Natural killer cell treated with Interleukin-12 subunit alpha and Interleukin-12 subunit beta and Interleukin-15 and Interleukin-18, amount 100 ng/mL, for 72 hours (primary cell): ENCODE results near the gene STK39. TPM values are rescaled to one million over a fixed set of nuclear protein-coding genes. Genes with fewer than 3 reads are reported as not detected.
A peak's percentile ranks its signal among the peaks of the same experiment; 100 is the strongest.
"Not testable (repeated sequence)": the region's sequence is repeated elsewhere in the genome, so short reads cannot be mapped to it uniquely, and the experiment has no call there.

ENCODE experiments used
- ATAC-seq, 2 donors: fragments of 150-1000 bp; cut with Tn5 transposase in 1 of 2; sonication (Bioruptor Pico), chemical (Tn5 transposase) in 1 of 2; 2 replicates each; pipeline ENCODE4 v1.10.0; 2021
- DNase-seq: peaks from one replicate; pipeline ENCODE4 v3.0.0; 2022; ENCODE audit warnings: low spot score
- H3K27ac Mint-ChIP-seq, 2 donors: 1 replicate in 1 of 2; 2 replicates in 1 of 2; pipeline ENCODE4 v1.8.0; 2022; ENCODE audit warnings: mixed read lengths in 2 of 2, mild to moderate bottlenecking in 1 of 2, moderate library complexity in 1 of 2
- H3K27me3 Mint-ChIP-seq, 2 donors: 1 replicate in 1 of 2; 2 replicates in 1 of 2; pipeline ENCODE4 v1.8.0; 2022; ENCODE audit warnings: mixed read lengths in 2 of 2
- H3K36me3 Mint-ChIP-seq: one replicate; pipeline ENCODE4 v1.8.0; 2022; ENCODE audit warnings: mixed read lengths
- H3K4me1 Mint-ChIP-seq, 2 donors: 1 replicate in 1 of 2; 2 replicates in 1 of 2; pipeline ENCODE4 v1.8.0; 2022; ENCODE audit warnings: low read depth in 2 of 2, mixed read lengths in 2 of 2, mild to moderate bottlenecking in 1 of 2
- H3K4me3 Mint-ChIP-seq: one replicate; pipeline ENCODE4 v1.8.0; 2022; ENCODE audit warnings: mixed read lengths
- H3K9me3 Mint-ChIP-seq: 2 replicates; pipeline ENCODE4 v1.8.0; 2022; ENCODE audit warnings: mixed read lengths
- total RNA-seq, 2 donors: library from RNA; stranded (reverse); gene quantifications; one replicate each; pipeline ENCODE4 v1.2.3, GENCODE V29; 2022

Gene STK39
- total RNA-seq, 2 donors from 2014 or later, result 39.1 to 52.0 TPM

GRCh38 chr2:168096158-168096557 lies 151.2 kb downstream of the STK39 start:
- Mint-ChIP-seq H3K27ac (no peak overlapping the region), H3K4me1 (peaks cover 5 to 8% of the 10 kb centered on the region in 2 donors), H3K4me3 (no peak overlapping the region), H3K36me3 (no peaks in the 10 kb centered on the region), H3K27me3 (no peaks in the 10 kb centered on the region), H3K9me3 (no peaks in the 10 kb centered on the region)
- DNase-seq, result no peak
- ATAC-seq, result no peak

- no peaks in the 10 kb centered on the region for H3K27me3 Mint-ChIP-seq
- H3K4me1 Mint-ChIP-seq, result peaks cover 13 to 18% of the 10 kb centered on the region in 2 donors
- H3K9me3 Mint-ChIP-seq, result no peaks in the 10 kb centered on the region
- H3K4me3 Mint-ChIP-seq, result no peak overlapping the region
- ATAC-seq (no peak), DNase-seq (no peak)
- no peaks in the 10 kb centered on the region for H3K36me3 Mint-ChIP-seq
- H3K27ac Mint-ChIP-seq, result no peak overlapping the region
Observed at GRCh38 chr2:168091986-168092385, 155.4 kb downstream of the STK39 start.

- Mint-ChIP-seq H3K27ac (no peak overlapping the region), H3K4me1 (peaks cover 17 to 21% of the 10 kb centered on the region in 2 donors), H3K36me3 (no peaks in the 10 kb centered on the region), H3K4me3 (no peak overlapping the region), H3K27me3 (no peaks in the 10 kb centered on the region), H3K9me3 (no peaks in the 10 kb centered on the region)
- no peak for ATAC-seq
- no peak for DNase-seq
Observed at GRCh38 chr2:168090366-168091135, 156.8 kb downstream of the STK39 start.

GRCh38 chr2:168089200-168089599 lies 158.2 kb downstream of the STK39 start:
- H3K4me3 Mint-ChIP-seq, result no peak overlapping the region
- peak overlapping the region; percentile 42 to 60 for H3K27ac Mint-ChIP-seq
- H3K27me3 Mint-ChIP-seq, result no peaks in the 10 kb centered on the region
- no peak for DNase-seq
- no peaks in the 10 kb centered on the region for H3K36me3 Mint-ChIP-seq
- peaks cover 27 to 29% of the 10 kb centered on the region in 2 donors for H3K4me1 Mint-ChIP-seq
- peak in 1 of 2 donors; percentile 24 for ATAC-seq
- no peaks in the 10 kb centered on the region for H3K9me3 Mint-ChIP-seq

GRCh38 chr2:168087401-168087800 lies 160.0 kb downstream of the STK39 start:
- Mint-ChIP-seq H3K27me3 (no peaks in the 10 kb centered on the region), H3K27ac (peak overlapping the region in 1 of 2 donors; percentile 55), H3K9me3 (peaks cover 5% of the 10 kb centered on the region), H3K4me3 (no peak overlapping the region), H3K4me1 (peaks cover 34 to 39% of the 10 kb centered on the region in 2 donors), H3K36me3 (peaks cover 9% of the 10 kb centered on the region)
- ATAC-seq (no peak), DNase-seq (no peak)

GRCh38 chr2:168086851-168087250 lies 160.5 kb downstream of the STK39 start:
- no peak for ATAC-seq
- peaks cover 5% of the 10 kb centered on the region for H3K9me3 Mint-ChIP-seq
- H3K4me3 Mint-ChIP-seq, result no peak overlapping the region
- H3K36me3 Mint-ChIP-seq, result peaks cover 14% of the 10 kb centered on the region
- H3K27ac Mint-ChIP-seq, result no peak overlapping the region
- peaks cover 39 to 45% of the 10 kb centered on the region in 2 donors for H3K4me1 Mint-ChIP-seq
- no peak for DNase-seq
- no peaks in the 10 kb centered on the region for H3K27me3 Mint-ChIP-seq

GRCh38 chr2:168085801-168086361 lies 161.5 kb downstream of the STK39 start:
- Mint-ChIP-seq H3K36me3 (peaks cover 16% of the 10 kb centered on the region), H3K27ac (peak overlapping the region in 1 of 2 donors; percentile 33), H3K4me3 (no peak overlapping the region), H3K4me1 (peaks cover 38 to 48% of the 10 kb centered on the region in 2 donors), H3K27me3 (no peaks in the 10 kb centered on the region), H3K9me3 (peaks cover 5% of the 10 kb centered on the region)
- no peak for DNase-seq
- ATAC-seq, result no peak

- H3K36me3 Mint-ChIP-seq, result peaks cover 16% of the 10 kb centered on the region
- DNase-seq (no peak), ATAC-seq (no peak)
- no peak overlapping the region for H3K4me3 Mint-ChIP-seq
- peaks cover 5% of the 10 kb centered on the region for H3K9me3 Mint-ChIP-seq
- peaks cover 43 to 49% of the 10 kb centered on the region in 2 donors for H3K4me1 Mint-ChIP-seq
- no peaks in the 10 kb centered on the region for H3K27me3 Mint-ChIP-seq
- no peak overlapping the region for H3K27ac Mint-ChIP-seq
Observed at GRCh38 chr2:168084288-168084687, 163.1 kb downstream of the STK39 start.

- not testable (repeated sequence) for ATAC-seq, DNase-seq, H3K27ac Mint-ChIP-seq, H3K9me3 Mint-ChIP-seq, H3K27me3 Mint-ChIP-seq, H3K4me3 Mint-ChIP-seq
- peaks cover 28 to 37% of the 10 kb centered on the region in 2 donors for H3K4me1 Mint-ChIP-seq
- peaks cover 16% of the 10 kb centered on the region for H3K36me3 Mint-ChIP-seq
Observed at GRCh38 chr2:168081452-168081851, 165.9 kb downstream of the STK39 start.

GRCh38 chr2:168079236-168079635 lies 168.2 kb downstream of the STK39 start:
- peaks cover 5% of the 10 kb centered on the region for H3K9me3 Mint-ChIP-seq
- H3K36me3 Mint-ChIP-seq, result peaks cover 22% of the 10 kb centered on the region
- DNase-seq (no peak), ATAC-seq (no peak)
- H3K4me3 Mint-ChIP-seq, result no peak overlapping the region
- no peak overlapping the region for H3K27ac Mint-ChIP-seq
- no peaks in the 10 kb centered on the region for H3K27me3 Mint-ChIP-seq
- peaks cover 22 to 25% of the 10 kb centered on the region in 2 donors for H3K4me1 Mint-ChIP-seq

GRCh38 chr2:168076731-168077130 lies 170.7 kb downstream of the STK39 start:
- ATAC-seq, result no peak
- Mint-ChIP-seq H3K9me3 (no peaks in the 10 kb centered on the region), H3K4me3 (no peak overlapping the region), H3K27ac (no peak overlapping the region), H3K27me3 (no peaks in the 10 kb centered on the region), H3K4me1 (peaks cover 8 to 11% of the 10 kb centered on the region in 2 donors), H3K36me3 (peaks cover 10% of the 10 kb centered on the region)
- no peak for DNase-seq

- H3K4me1 Mint-ChIP-seq, result peaks cover 6 to 13% of the 10 kb centered on the region in 2 donors
- no peaks in the 10 kb centered on the region for H3K27me3 Mint-ChIP-seq
- ATAC-seq (no peak), DNase-seq (no peak)
- H3K27ac Mint-ChIP-seq, result no peak overlapping the region
- H3K4me3 Mint-ChIP-seq, result no peak overlapping the region
- no peaks in the 10 kb centered on the region for H3K9me3 Mint-ChIP-seq
- peaks cover 15% of the 10 kb centered on the region for H3K36me3 Mint-ChIP-seq
Observed at GRCh38 chr2:168075446-168075845, 171.9 kb downstream of the STK39 start.

- Mint-ChIP-seq H3K27me3 (no peaks in the 10 kb centered on the region), H3K27ac (peak overlapping the region in 1 of 2 donors; percentile 14), H3K4me3 (no peak overlapping the region), H3K9me3 (no peaks in the 10 kb centered on the region), H3K4me1 (peaks cover 0 to 11% of the 10 kb centered on the region in 2 donors), H3K36me3 (peaks cover 15% of the 10 kb centered on the region)
- ATAC-seq (no peak), DNase-seq (no peak)
Observed at GRCh38 chr2:168072626-168073303, 174.6 kb downstream of the STK39 start.
